HG03280 (cell line): ENCODE results near the gene NUAK1.
"Not testable (repeated sequence)": the region's sequence is repeated elsewhere in the genome, so short reads cannot be mapped to it uniquely, and the experiment has no call there.

Experiments used
- ATAC-seq: cut with Tn5 transposase; IDR thresholded peaks from one replicate; pipeline ENCODE4 v1.9.1; 2021; ENCODE audit warnings: mild to moderate bottlenecking, moderate library complexity; ENCODE audit not compliant: unreplicated experiment

NUAK1 gene

GRCh38 chr12:106149096-106149784, 10.5 kb upstream of the NUAK1 start:
- ATAC-seq, result no peak

GRCh38 chr12:106147956-106148355, 9.2 kb upstream of the NUAK1 start:
- no peak for ATAC-seq

GRCh38 chr12:106146987-106147386, 8.2 kb upstream of the NUAK1 start:
- no peak for ATAC-seq

- ATAC-seq, result no peak
These were observed 7.0 kb upstream of the NUAK1 start for GRCh38 chr12:106145539-106146447.

- ATAC-seq, result no peak
These were observed 6.1 kb upstream of the NUAK1 start for GRCh38 chr12:106144847-106145246.

DNA sequence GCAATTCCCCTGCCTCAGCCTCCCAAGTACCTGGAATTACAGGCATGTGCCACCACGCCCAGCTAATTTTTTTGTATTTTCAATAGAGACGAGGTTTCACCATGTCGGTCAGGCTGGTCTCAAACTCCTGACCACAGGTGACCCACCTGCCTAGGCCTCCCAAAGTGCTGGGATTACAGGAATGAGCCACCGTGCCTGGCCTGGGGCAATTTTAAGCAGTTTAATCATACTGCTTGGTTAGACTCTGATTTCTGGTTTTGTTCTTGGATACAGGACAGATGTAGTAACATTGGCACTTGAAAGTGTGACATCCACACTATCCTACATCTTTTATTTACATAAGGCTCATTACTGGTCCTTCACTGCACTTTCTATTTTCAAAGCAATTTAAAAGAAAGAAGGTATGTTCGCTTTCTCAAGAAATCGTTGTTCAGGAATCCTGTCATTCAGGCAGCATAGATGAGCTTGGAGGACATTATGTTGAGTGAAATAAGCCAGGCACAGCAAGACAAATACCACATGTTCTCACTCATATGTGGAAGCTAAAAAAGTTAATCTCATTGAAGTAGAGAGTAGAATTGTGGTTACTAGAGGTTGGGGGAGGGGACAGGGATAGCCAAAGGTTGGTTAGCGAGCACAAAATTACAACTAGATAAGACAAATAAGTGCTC, 4.0 kb upstream of the NUAK1 start:
- ATAC-seq, result no peak

DNA sequence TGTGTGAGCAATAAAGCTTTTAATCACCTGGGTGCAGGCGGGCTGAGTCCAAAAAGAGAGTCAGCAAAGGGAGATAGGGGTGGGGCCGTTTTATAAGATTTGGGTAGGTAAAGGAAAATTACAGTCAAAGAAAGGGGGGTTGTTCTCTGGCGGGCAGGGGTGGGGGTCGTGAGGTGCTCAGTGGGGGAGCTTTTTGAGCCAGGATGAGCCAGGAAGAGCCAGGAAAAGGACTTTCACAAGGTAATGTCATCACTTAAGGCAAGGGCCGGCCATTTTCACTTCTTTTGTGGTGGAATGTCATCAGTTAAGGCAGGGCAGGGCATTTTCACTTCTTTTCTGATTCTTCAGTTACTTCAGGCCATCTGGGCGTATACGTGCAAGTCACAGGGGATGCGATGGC, 3.2 kb upstream of the NUAK1 start:
- not testable (repeated sequence) for ATAC-seq

GRCh38 chr12:106141452-106141851, 2.7 kb upstream of the NUAK1 start:
- ATAC-seq, result no peak

- no peak for ATAC-seq
These were observed 2.2 kb upstream of the NUAK1 start for GRCh38 chr12:106141003-106141402.

GRCh38 chr12:106140223-106140986, 1.7 kb upstream of the NUAK1 start:
- ATAC-seq, result no peak

- no peak for ATAC-seq
These were observed 843 bp upstream of the NUAK1 start for GRCh38 chr12:106139422-106140171.

GRCh38 chr12:106138357-106138632, 459 bp downstream of the NUAK1 start:
- ATAC-seq, result no peak

- ATAC-seq, result no peak
These were observed 1.0 kb downstream of the NUAK1 start for GRCh38 chr12:106137530-106138356.

DNA sequence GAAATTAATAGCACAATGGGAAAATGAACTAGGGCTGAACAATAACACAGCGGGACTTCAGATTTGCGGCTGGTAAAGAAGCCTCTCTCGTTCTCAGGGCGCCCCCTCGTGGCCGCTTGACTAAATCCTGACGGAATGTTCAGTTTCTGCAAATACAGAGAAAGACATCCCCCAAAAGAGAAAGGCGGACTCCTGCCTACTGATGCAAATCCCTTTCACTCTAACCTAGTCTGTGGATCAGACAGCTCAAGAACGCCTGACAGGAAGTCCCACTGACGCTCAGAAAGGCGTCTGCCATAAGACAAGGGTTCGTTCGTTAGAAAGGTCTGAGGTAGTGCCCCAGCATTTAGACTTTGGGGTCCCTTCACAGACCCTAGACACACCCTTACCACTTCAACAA, 2.5 kb downstream of the NUAK1 start:
- no peak for ATAC-seq

- no peak for ATAC-seq
These were observed 3.0 kb downstream of the NUAK1 start for GRCh38 chr12:106135781-106136180.

- no peak for ATAC-seq
These were observed 3.7 kb downstream of the NUAK1 start for GRCh38 chr12:106135075-106135474.

DNA sequence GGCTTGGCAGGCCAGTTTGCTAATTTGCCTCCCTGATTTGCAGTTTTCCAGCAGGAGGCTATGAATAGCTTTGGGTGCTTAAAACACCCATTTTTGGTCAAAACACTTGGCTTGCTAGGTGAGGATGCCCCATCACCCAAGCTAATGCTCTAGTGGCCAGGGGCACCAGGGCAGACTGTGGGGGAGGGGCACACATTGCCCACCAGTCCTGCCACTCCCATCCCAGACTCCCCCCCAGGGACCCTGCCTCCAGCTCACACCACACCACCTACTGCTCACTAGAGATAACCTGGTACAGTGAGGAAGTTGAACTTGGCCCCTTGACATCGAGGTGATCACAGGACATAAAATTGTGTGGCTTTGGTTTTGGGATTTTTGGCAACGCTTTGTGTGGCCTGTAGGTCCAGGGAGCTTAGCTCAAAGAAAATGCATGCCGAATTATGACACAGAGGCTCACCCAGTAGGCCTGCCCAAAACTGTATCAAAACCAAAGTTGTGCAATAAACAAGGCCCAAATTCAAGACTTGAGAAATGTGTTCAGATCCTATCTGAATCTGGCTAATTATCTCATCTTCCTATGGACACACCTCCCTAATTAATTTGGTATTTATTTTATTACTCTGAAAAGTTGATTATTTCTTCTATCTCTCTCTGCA, 4.3 kb downstream of the NUAK1 start:
- no peak for ATAC-seq

DNA sequence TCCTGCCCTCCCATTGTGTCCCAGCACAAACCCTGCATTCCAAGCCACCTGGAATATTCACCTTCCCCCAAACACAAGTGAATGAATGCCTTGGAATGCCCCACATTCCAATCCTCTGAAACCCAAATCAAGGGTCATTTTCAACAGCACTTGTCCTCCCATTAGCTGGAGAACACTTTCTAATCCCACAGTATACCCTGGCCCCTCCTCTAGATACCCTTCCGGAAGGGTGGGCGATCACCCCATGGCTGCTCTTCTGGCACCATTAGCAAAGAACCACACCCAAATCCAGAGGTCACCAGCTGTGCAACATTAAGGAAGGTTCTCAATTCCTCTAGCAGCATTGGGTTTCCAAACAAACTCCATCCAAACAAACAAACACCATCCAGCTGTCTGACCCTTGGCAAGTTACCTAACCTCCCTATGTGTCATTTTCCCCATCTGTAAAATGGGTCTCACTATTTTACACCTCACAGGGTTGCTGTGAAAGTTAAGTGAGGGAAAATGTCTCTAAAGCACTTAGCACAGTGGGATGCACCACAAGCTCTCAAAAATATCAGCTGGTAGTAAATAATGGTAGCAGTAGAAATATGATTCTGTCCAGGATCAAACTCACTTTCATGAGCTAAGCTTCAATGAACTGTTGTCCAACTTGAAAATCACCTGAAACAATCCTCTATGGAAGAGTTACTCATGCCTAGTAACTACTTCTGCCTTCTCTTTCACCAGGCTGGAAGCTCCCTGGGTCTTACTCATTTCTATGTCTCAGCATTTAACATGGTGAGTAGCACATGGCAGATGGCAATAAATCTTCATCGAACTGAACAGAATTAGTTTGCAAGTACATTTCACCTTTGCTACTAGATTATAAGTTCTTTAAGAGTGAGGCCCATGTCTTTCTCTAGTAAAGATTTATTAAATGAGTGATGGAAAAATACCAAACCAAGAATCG, 5.3 kb downstream of the NUAK1 start:
- no peak for ATAC-seq
